HepG2 (cell line): ENCODE measurements around the gene ATE1. TPM values are rescaled to one million over a fixed set of nuclear protein-coding genes. Genes with fewer than 3 reads are reported as not detected.
A peak's percentile ranks its signal among the peaks of the same experiment; 100 is the strongest.
"Not testable (repeated sequence)": the region's sequence is repeated elsewhere in the genome, so short reads cannot be mapped to it uniquely, and the experiment has no call there.

ENCODE experiments used
- ARID5B ChIP-seq: IDR thresholded peaks from 2 replicates; pipeline ENCODE4 v1.4.0; 2020; ENCODE audit warnings: mild to moderate bottlenecking, missing genetic modification reagents
- ASH2L ChIP-seq: fragments of 300-600, 200-600 bp; sonication (generic); IDR thresholded peaks from 2 replicates; pipeline ENCODE4 v1.7.0; 2017; ENCODE audit warnings: low read depth, mild to moderate bottlenecking, moderate library complexity, mixed read lengths, low read length; ENCODE audit not compliant: insufficient read length
- HOXA3 ChIP-seq: sonication (generic); formaldehyde crosslinking; IDR thresholded peaks from 2 replicates; pipeline ENCODE4 v1.5.0; 2020; ENCODE audit warnings: missing genetic modification reagents
- MAZ ChIP-seq, 2 experiments: sonication (generic) in 1 of 2; formaldehyde crosslinking in 1 of 2; IDR thresholded peaks; 2 replicates each; pipeline versions ENCODE4 v1.5.0 to v1.6.1; 2012 to 2020; ENCODE audit warnings: low read depth in 2 of 2, mild to moderate bottlenecking in 2 of 2, borderline replicate concordance in 1 of 2, improper control_type of control experiment in 1 of 2, low read length in 1 of 2, missing genetic modification reagents in 1 of 2, moderate library complexity in 1 of 2
- MIXL1 ChIP-seq: IDR thresholded peaks from 2 replicates; pipeline ENCODE4 v1.6.1; 2016
- NCOA2 ChIP-seq: sonication (generic); formaldehyde crosslinking; IDR thresholded peaks from 2 replicates; pipeline ENCODE4 v1.8.0; 2022; ENCODE audit warnings: inconsistent platforms
- PITX1 ChIP-seq: sonication (generic); formaldehyde crosslinking; IDR thresholded peaks from 2 replicates; pipeline ENCODE4 v1.5.1; 2020; ENCODE audit warnings: mild to moderate bottlenecking, missing genetic modification reagents
- POLR2G ChIP-seq: fragments of 200-400 bp; formaldehyde crosslinking; IDR thresholded peaks from 2 replicates; pipeline ENCODE4 v1.6.1; 2018; ENCODE audit warnings: mild to moderate bottlenecking, low read depth, low read length, moderate library complexity
- SAP130 ChIP-seq: IDR thresholded peaks from 2 replicates; pipeline ENCODE4 v1.6.1; 2016; ENCODE audit warnings: low read depth
- SNAPC2 ChIP-seq: sonication (generic); formaldehyde crosslinking; IDR thresholded peaks from 2 replicates; pipeline ENCODE4 v1.8.1; 2022; ENCODE audit warnings: mild to moderate bottlenecking, missing genetic modification reagents
- SOX13 ChIP-seq, 3 experiments: fragments of 450-650 bp in 1 of 3; sonication (generic) in 1 of 3; formaldehyde crosslinking in 1 of 3; IDR thresholded peaks in 2 of 3; conservative IDR thresholded peaks in 1 of 3; 2 replicates each; pipeline versions ENCODE4 v1.5.0 to v1.6.1; 2016 to 2020; ENCODE audit warnings: antibody characterized with exemption in 1 of 3, mild to moderate bottlenecking in 1 of 3, missing compliant biosample characterization in 1 of 3, missing genetic modification reagents in 1 of 3, moderate library complexity in 1 of 3
- TAF1 ChIP-seq: sonication (generic); formaldehyde crosslinking; IDR thresholded peaks from 2 replicates; pipeline ENCODE4 v1.4.0; 2020; ENCODE audit warnings: missing genetic modification reagents
- TBX2 ChIP-seq: sonication (generic); formaldehyde crosslinking; IDR thresholded peaks from 2 replicates; pipeline ENCODE4 v1.5.0; 2020; ENCODE audit warnings: missing genetic modification reagents, mild to moderate bottlenecking, borderline replicate concordance
- TCF12 ChIP-seq, 2 experiments: fragments of 450-650 bp in 1 of 2; sonication (generic) in 1 of 2; formaldehyde crosslinking in 1 of 2; IDR thresholded peaks; 2 replicates each; pipeline versions ENCODE4 v1.6.1 to v1.8.0; 2017 to 2022; ENCODE audit warnings: antibody characterized with exemption in 1 of 2, mild to moderate bottlenecking in 1 of 2, missing genetic modification reagents in 1 of 2, moderate library complexity in 1 of 2
- TFDP1 ChIP-seq: IDR thresholded peaks from 2 replicates; pipeline ENCODE4 v1.6.1; 2016; ENCODE audit warnings: missing compliant biosample characterization, missing genetic modification reagents, borderline replicate concordance
- UBTF ChIP-seq: sonication (generic); formaldehyde crosslinking; IDR thresholded peaks from 2 replicates; pipeline ENCODE4 v1.4.0; 2020; ENCODE audit warnings: mild to moderate bottlenecking, missing genetic modification reagents
- ZFY ChIP-seq: sonication (generic); formaldehyde crosslinking; IDR thresholded peaks from 2 replicates; pipeline ENCODE4 v1.4.0; 2020; ENCODE audit warnings: missing genetic modification reagents
- ZMYM2 ChIP-seq: sonication (generic); formaldehyde crosslinking; IDR thresholded peaks from 2 replicates; pipeline ENCODE4 v1.8.0; 2022; ENCODE audit warnings: mild to moderate bottlenecking, missing genetic modification reagents
- polyA plus RNA-seq, 8 experiments: library from polyadenylated mRNA; depleted of rRNA in 3 of 8; stranded (reverse) in 7 of 8; unstranded in 1 of 8; fragments of >200 nt; fragmentation: Illumina TruSeq in 4 of 8; extraction: Trizol in 4 of 8; gene quantifications; 2 replicates each; pipeline versions ENCODE4 v1.2.1 to v1.2.3, GENCODE V29; 2011 to 2016; ENCODE audit warnings: low read depth in 4 of 8, missing spikeins in 1 of 8, mixed read lengths in 1 of 8; ENCODE audit not compliant: insufficient read depth in 1 of 8
- total RNA-seq, 5 experiments: library from RNA; depleted of rRNA; stranded (reverse); fragments of >200 nt; fragmentation: Illumina TruSeq; extraction: Trizol; gene quantifications; 2 replicates each; pipeline ENCODE4 v1.2.3, GENCODE V29; 2016; ENCODE audit warnings: low read depth in 1 of 5

The ATE1 gene
- total and polyA plus RNA-seq, 2 of the 13 experiments (the other 11 are each of a cell fraction or from before 2014, with no cell fraction given), result 17.5 to 42.2 TPM

- TF ChIP-seq SOX13 (IDR thresholded peaks at IDR 0.05) (peak; percentile 53; the same call in 1 of the 2 replicates), SOX13 (CRISPR knock-in tag; conservative IDR thresholded peaks at IDR 0.05 in 1 of 2, IDR thresholded peaks at IDR 0.05 in 1 of 2) (peak in 1 of 2 experiments; percentile 93; a peak in 2 of 4 replicates), MAZ (CRISPR knock-in tag; IDR thresholded peaks at IDR 0.05; ENCODE audit: low read depth) (0 out of 2 replicates have a peak, but pooled peaks have one; percentile 8), SNAPC2 (CRISPR knock-in tag) (0 out of 2 replicates have a peak, but pooled peaks have one; percentile 26), TAF1 (peak; percentile 25; the same call in 1 of the 2 replicates), TCF12 (CRISPR knock-in tag; IDR thresholded peaks at IDR 0.05) (peak; percentile 65; the same call in 1 of the 2 replicates), SAP130 (CRISPR knock-in tag) (peak; percentile 55; the same call in 1 of the 2 replicates), UBTF (CRISPR knock-in tag) (peak; percentile 63), POLR2G (peak; percentile 75), TFDP1 (CRISPR knock-in tag) (peak; percentile 10; the same call in 1 of the 2 replicates), HOXA3 (CRISPR knock-in tag) (peak; percentile 15; the same call in 1 of the 2 replicates), ZMYM2 (CRISPR knock-in tag) (peak; percentile 19; the same call in 1 of the 2 replicates), ARID5B (CRISPR knock-in tag) (peak; percentile 81), ASH2L (peak; percentile 23), NCOA2 (peak; percentile 52), MIXL1 (CRISPR knock-in tag) (0 out of 2 replicates have a peak, but pooled peaks have one; percentile 26), TBX2 (CRISPR knock-in tag) (peak; percentile 73), ZFY (CRISPR knock-in tag) (0 out of 2 replicates have a peak, but pooled peaks have one; percentile 27), PITX1 (CRISPR knock-in tag) (peak; percentile 95)
- not testable (repeated sequence) for TF ChIP-seq MAZ (IDR thresholded peaks at IDR 0.05; ENCODE audit: borderline replicate concordance, low read depth, low read length); TCF12 (IDR thresholded peaks at IDR 0.05)
Measured at GRCh38 chr10:121930268-121931085, 2.6 kb upstream of the ATE1 start (continued).
